Activated naive CD8-positive, alpha-beta T cell treated with anti-CD3 and anti-CD28 coated beads, Interleukin-2, amount 10 ng/mL, durations not matched to agents 7 days and 5 days (primary cell): ENCODE results near the gene CZIB. TPM values are rescaled to one million over a fixed set of nuclear protein-coding genes. Genes with fewer than 3 reads are reported as not detected.
"Not testable (repeated sequence)": the region's sequence is repeated elsewhere in the genome, so short reads cannot be mapped to it uniquely, and the experiment has no call there.

ENCODE experiments used
- ATAC-seq: fragments of 150-1000 bp; cut with Tn5 transposase; one replicate; pipeline ENCODE4 v1.10.0; 2021; ENCODE audit warnings: low read depth, moderate library complexity
- POLR2A ChIA-PET: fragments of 350-600 bp; sonication (Branson Sonifier 250); formaldehyde crosslinking; loops from one replicate; lab custom pipeline; 2021; ENCODE audit warnings: antibody characterized with exemption; lab: Charles Lee
- DNase-seq: peaks from one replicate; pipeline ENCODE4 v3.0.0; 2021
- H3K27ac Mint-ChIP-seq: one replicate; pipeline ENCODE4 v1.8.0; 2022; ENCODE audit warnings: mild to moderate bottlenecking, mixed read lengths
- H3K27me3 Mint-ChIP-seq: one replicate; pipeline ENCODE4 v1.8.0; 2022; ENCODE audit warnings: mild to moderate bottlenecking, moderate library complexity, mixed read lengths
- H3K36me3 Mint-ChIP-seq: one replicate; pipeline ENCODE4 v1.8.0; 2021; ENCODE audit warnings: mild to moderate bottlenecking, mixed read lengths
- H3K4me1 Mint-ChIP-seq: one replicate; pipeline ENCODE4 v1.8.0; 2021; ENCODE audit warnings: mixed read lengths
- H3K4me3 Mint-ChIP-seq: one replicate; pipeline ENCODE4 v1.8.0; 2022; ENCODE audit warnings: mild to moderate bottlenecking, moderate library complexity, mixed read lengths
- H3K9me3 Mint-ChIP-seq: one replicate; pipeline ENCODE4 v1.8.0; 2021; ENCODE audit warnings: mixed read lengths
- total RNA-seq, 2 experiments: library from RNA; stranded (reverse); gene quantifications; one replicate each; pipeline ENCODE4 v1.2.3, GENCODE V29; 2021

Gene CZIB
- total RNA-seq, 2 experiments from 2014 or later: 57.7 to 63.1 TPM

DNA sequence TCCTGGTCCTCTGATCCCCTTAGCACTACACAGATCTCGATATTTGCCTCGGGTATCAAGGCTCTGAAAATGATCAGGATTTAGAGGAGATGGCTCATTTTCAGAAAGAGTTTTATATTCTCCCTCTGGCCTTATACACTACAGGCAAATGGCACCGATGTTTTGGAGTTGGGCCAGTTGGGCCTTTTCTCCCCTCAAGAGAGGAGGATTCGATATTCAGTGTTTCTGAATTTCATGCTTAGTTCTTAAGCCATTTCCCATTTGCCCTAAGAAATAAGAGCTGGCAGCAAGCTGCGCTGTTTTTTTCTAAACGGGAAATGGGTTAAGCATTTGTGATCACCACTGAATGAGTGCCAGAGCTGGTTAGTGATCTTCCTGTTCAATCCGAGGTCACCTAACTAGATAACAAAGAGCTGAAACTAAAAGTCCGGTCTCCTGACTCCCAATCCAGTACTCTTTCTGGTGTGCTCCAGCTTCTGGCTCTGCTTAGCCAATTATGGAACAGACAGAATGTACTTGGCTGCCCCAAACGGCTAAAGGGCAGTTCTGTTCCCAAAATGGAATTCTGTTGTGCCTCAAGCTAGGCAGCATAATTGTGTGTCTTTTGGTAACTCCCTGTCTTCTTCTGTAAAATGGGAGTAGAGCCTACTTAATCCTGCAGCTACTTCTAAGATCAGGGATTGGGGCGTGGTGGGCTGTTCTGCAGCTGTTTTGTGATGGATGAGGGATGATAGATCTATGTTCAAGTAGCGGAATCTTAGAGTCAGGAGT lies 25.0 kb downstream of the CZIB start:
- ATAC-seq: no peak
- Mint-ChIP-seq H3K4me1 (peaks cover 22% of the 10 kb centered on the region), H3K9me3 (no peaks in the 10 kb centered on the region), H3K4me3 (peak overlapping the region; percentile 28), H3K27me3 (no peaks in the 10 kb centered on the region), H3K36me3 (peaks cover 9% of the 10 kb centered on the region), H3K27ac (peak overlapping the region; percentile 69)
- no peak for DNase-seq
- POLR2A ChIA-PET: interaction anchor here (1.4 to 4.3 kb wide), 2 partner anchors 24 to 42 kb away, joined by 3 to 18 read pairs; partner anchors contain the start of gene CZIB

DNA sequence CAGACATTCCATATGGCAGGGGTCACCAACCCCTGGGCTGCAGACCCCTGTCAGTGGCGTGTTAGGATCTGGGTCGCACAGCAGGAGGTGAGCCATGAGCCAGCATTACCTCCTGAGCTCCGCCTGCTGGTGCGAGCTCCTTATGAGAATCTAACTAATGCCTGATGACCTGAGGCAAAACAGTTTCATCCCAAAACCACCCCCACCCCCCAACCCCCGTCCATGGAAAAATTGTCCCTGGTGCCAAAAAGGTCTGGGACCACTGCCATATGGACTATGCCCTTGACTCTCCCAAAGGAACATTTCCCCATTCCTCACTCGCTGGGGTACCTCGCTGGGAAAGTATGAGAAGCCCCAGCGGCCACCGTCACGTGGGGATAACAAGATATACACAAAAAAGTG lies 30.2 kb downstream of the CZIB start:
- POLR2A ChIA-PET: no interaction called here
- H3K36me3 Mint-ChIP-seq: no peaks in the 10 kb centered on the region
- no peak overlapping the region for H3K27ac Mint-ChIP-seq
- ATAC-seq: no peak
- H3K4me3 Mint-ChIP-seq: no peak overlapping the region
- H3K9me3 Mint-ChIP-seq: no peaks in the 10 kb centered on the region
- H3K27me3 Mint-ChIP-seq: peaks cover 13% of the 10 kb centered on the region
- no peak for DNase-seq
- peaks cover 1% of the 10 kb centered on the region for H3K4me1 Mint-ChIP-seq

DNA sequence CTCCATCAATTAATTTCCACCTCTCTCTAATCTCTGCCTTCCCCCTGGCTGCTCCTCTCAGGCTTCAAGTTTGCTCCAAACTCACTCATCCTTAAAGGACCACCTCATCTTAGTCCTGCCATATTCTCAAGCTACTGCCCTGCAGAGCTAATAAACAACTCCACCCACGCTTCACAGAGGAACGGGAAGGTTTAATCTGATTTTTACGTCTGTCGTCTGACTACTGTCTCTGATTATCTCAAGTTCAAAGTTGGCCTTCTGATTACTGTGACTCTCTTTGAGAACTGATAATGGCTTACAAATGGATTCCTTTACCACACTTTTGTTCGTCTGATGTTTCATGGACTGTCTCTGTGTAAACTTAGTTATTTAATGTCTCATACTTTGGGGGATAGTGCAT lies 31.4 kb downstream of the CZIB start:
- Mint-ChIP-seq H3K9me3 (no peaks in the 10 kb centered on the region), H3K4me3 (no peak overlapping the region), H3K36me3 (no peaks in the 10 kb centered on the region), H3K27ac (no peak overlapping the region), H3K4me1 (peaks cover 1% of the 10 kb centered on the region), H3K27me3 (peaks cover 13% of the 10 kb centered on the region)
- ATAC-seq (no peak), DNase-seq (no peak)
- POLR2A ChIA-PET: no interaction called here

DNA sequence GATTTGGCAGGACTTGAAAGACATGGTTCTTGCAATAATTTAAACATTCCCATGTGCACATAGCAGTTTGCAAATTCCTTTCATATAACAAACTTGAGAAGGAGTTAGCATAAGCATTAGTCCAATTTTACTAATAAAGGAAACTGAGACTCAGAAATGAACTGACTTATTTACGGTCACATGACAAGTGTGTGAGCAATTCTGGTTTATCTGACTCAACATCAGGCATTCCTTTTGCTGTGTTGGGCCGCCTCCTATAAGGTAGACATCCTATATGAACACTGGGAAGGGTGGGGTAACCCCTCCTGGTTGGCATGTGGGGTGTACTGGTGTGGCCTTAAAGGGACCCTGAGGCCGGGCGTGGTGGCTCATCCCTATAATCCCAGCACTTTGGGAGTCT lies 32.3 kb downstream of the CZIB start:
- H3K9me3 Mint-ChIP-seq: no peaks in the 10 kb centered on the region
- POLR2A ChIA-PET: no interaction called here
- H3K4me3 Mint-ChIP-seq: no peak overlapping the region
- ATAC-seq (no peak), DNase-seq (no peak)
- H3K27me3 Mint-ChIP-seq: peaks cover 13% of the 10 kb centered on the region
- H3K36me3 Mint-ChIP-seq: no peaks in the 10 kb centered on the region
- H3K27ac Mint-ChIP-seq: no peak overlapping the region
- peaks cover 1% of the 10 kb centered on the region for H3K4me1 Mint-ChIP-seq

DNA sequence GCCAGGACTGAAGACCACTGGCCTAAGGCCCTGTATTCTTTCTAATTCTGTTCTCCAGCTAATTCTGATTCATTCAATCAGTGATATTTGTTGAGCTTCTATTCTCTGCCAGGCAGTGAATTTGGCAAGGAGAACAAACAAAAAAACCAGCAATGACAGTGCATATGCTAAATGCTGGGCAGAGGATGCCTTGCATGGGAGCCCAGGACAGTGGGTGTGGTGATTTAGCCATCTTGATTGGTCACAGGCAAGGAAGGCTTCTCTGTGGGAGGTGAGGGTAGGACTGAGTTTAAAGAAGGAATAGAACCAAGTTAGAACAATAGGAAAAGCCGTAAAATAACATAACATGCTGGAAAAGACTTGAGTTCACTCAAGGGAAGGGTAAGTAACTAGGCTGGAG lies 33.0 kb downstream of the CZIB start:
- ATAC-seq: no peak
- no peaks in the 10 kb centered on the region for H3K9me3 Mint-ChIP-seq
- peaks cover 1% of the 10 kb centered on the region for H3K4me1 Mint-ChIP-seq

DNA sequence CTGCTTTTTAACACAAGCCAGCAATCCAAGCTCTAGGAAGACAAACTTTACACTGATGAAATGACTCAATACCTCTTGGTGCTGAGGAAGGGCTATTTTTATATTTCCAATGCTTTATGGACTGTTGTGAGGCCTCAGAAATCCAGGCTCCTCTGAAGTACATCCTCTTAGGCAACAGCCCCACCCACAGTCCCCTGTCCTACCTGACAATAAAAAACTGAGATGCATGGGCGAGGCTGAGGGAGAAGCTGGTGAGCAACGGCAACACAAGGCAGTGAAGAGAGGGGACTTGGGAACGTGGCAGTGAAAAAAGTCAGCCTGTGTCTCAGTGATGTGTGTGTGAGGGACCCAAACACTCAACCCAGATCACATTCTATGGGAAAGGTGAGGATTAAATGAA lies 33.9 kb downstream of the CZIB start:
- POLR2A ChIA-PET: no interaction called here
- no peak overlapping the region for H3K27ac Mint-ChIP-seq

More for the DNA sequence above, 33.0 kb downstream of the CZIB start:
- POLR2A ChIA-PET: no interaction called here
- Mint-ChIP-seq H3K4me3 (no peak overlapping the region), H3K27me3 (peaks cover 13% of the 10 kb centered on the region), H3K27ac (no peak overlapping the region), H3K36me3 (no peaks in the 10 kb centered on the region)
- DNase-seq: no peak

DNA sequence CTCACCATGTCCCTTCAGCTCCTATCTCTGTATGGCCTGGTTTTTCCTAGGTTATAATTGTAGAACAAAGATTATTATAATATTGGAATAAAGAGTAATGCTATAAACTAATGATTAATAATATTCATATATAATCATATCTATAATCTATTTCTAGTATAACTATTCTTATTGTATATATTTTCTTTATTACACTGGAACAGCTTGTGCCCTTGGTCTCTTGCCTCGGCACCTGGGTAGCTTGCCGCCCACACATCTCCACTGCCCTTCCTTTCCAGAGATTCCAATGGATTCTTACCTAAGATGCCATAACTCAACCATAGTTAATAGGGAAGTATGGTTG lies 34.5 kb downstream of the CZIB start:
- H3K36me3 Mint-ChIP-seq: not testable (repeated sequence)

More for the DNA sequence above, 33.9 kb downstream of the CZIB start:
- Mint-ChIP-seq H3K36me3 (no peaks in the 10 kb centered on the region), H3K9me3 (no peaks in the 10 kb centered on the region), H3K27me3 (peaks cover 13% of the 10 kb centered on the region), H3K4me1 (no peaks in the 10 kb centered on the region), H3K4me3 (no peak overlapping the region)
- ATAC-seq (no peak), DNase-seq (no peak)

DNA sequence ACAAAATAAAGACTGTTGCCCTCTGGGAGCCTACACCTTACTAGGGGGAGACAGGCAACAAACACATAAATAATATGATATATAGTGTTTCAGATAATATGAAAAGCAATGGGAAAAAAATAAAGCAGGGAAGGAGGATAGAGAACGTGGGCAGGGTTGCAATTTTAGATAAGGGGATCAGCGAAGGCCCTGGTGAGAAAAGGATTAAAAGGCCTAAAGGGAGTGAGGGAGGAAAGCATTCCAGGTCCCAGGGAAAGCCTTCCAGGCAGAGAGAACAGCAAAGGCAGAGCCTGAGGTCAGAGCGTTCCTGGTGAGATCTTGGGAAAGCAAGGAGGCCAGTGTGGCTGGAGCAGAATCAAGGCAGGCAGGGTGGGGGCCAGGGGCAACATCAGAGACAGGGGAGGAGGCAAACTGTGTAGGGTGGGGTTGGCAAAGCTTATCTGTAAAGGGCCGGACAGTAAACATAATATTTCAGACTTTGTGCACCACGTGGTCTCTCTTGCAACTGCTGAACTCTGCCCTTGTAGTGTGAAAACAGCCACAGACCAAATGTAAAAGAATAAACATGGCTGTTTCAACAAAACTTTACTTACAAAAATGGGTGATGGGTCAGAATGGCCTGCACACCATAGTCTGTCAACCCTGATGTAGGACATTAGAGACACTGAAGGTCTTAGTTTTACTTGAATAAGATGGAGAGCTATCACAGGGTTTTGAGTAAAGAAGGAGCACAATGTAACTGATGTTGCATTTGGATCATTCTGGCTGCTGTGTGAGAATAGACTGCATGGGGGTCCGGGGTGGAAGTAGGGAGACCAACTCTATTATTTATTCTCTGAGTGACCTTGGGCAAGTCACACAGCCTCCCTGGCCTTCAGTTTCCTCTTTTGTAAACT lies 37.1 kb downstream of the CZIB start:
- no peak for DNase-seq
- no peak overlapping the region for H3K27ac Mint-ChIP-seq
- POLR2A ChIA-PET: interaction anchor here (0.6 kb wide), 1 partner anchor 1099 kb away, joined by 3 read pairs; no protein-coding TSS in a partner anchor
- ATAC-seq: no peak
- no peaks in the 10 kb centered on the region for H3K4me1 Mint-ChIP-seq
- H3K9me3 Mint-ChIP-seq: no peaks in the 10 kb centered on the region
- peaks cover 13% of the 10 kb centered on the region for H3K27me3 Mint-ChIP-seq
- H3K4me3 Mint-ChIP-seq: no peak overlapping the region
- H3K36me3 Mint-ChIP-seq: no peaks in the 10 kb centered on the region

More for the DNA sequence above, 34.5 kb downstream of the CZIB start:
- POLR2A ChIA-PET, ATAC-seq, DNase-seq, H3K27ac Mint-ChIP-seq, H3K4me1 Mint-ChIP-seq, H3K9me3 Mint-ChIP-seq, H3K4me3 Mint-ChIP-seq: not testable (repeated sequence)
- H3K27me3 Mint-ChIP-seq: peaks cover 13% of the 10 kb centered on the region

DNA sequence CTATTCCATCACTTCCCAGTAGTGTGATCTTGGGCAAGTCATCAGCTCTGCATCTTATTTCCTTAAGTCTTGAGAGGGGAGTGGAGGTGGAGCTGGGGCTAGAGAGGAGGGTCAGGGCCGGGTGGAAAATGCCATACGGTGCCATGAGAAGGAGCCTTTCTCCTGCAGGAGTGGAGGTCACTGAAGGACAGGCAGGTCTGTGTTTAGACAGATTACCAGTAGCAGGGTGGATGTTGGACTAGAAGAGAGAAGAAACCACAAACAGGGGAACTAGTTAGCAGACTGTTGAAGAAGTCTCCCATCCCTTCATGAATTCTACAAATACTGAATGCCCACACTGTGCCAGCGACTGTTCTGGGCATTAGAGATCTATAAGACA lies 37.7 kb downstream of the CZIB start:
- POLR2A ChIA-PET: no interaction called here
- Mint-ChIP-seq H3K9me3 (no peaks in the 10 kb centered on the region), H3K4me3 (no peak overlapping the region)

DNA sequence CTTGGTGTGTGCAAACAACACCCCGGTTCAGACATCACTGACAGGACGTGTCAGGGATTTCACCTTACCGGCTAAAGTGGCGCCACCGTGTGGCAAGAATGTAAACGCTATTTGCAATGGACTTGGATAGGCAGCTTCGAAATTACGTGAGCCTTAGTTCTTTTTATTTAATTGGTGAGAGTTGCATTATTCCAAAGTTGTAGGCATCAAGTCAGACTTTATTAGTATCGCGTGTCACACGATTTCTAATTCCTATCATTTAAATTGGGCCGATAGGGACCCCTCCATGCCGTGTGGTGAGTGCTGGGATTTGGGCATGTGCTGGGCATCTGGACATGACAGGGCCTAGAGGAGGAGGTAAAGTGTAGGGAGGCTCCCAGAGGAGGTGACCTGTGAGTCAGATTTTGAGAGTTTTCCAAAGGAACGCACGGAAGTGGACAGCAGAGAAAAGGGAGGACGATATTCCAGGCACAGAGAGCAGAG lies 38.3 kb downstream of the CZIB start:
- ATAC-seq (peak; percentile 81), DNase-seq (peak; percentile 84)
- Mint-ChIP-seq H3K27ac (no peak overlapping the region), H3K36me3 (no peaks in the 10 kb centered on the region), H3K4me1 (no peaks in the 10 kb centered on the region), H3K27me3 (peaks cover 10% of the 10 kb centered on the region), H3K4me3 (no peak overlapping the region), H3K9me3 (no peaks in the 10 kb centered on the region)
- POLR2A ChIA-PET: interaction anchor here (0.8 kb wide), 1 partner anchor 264 kb away, joined by 4 read pairs; no protein-coding TSS in a partner anchor

More for the DNA sequence above, 37.7 kb downstream of the CZIB start:
- DNase-seq (no peak), ATAC-seq (no peak)
- Mint-ChIP-seq H3K27me3 (peaks cover 13% of the 10 kb centered on the region), H3K4me1 (no peaks in the 10 kb centered on the region), H3K36me3 (no peaks in the 10 kb centered on the region), H3K27ac (no peak overlapping the region)

DNA sequence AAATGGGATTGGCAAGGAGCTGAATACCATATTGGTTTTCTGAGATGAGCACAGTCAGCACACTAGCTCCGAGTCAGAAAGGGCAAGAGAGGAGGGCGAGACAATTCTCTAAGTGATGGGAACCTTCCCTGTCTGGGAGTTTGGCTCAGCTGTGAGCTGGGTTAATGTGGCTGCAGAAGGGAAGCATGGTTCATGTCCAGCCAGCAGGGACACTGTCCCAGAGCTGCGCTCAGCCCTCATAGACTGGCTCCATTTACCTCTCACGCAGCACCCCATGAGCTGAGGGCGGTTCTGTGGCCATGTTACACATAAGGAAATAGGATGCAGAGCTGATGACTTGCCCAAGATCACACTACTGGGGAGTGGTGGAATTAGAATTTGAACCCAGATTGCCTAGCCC lies 39.5 kb downstream of the CZIB start:
- Mint-ChIP-seq H3K36me3 (no peaks in the 10 kb centered on the region), H3K4me1 (no peaks in the 10 kb centered on the region), H3K4me3 (no peak overlapping the region), H3K27me3 (peaks cover 6% of the 10 kb centered on the region), H3K9me3 (no peaks in the 10 kb centered on the region), H3K27ac (no peak overlapping the region)
- POLR2A ChIA-PET: interaction anchor here (0.6 kb wide), 1 partner anchor 379 kb away, joined by 3 read pairs; no protein-coding TSS in a partner anchor
- DNase-seq: no peak
- no peak for ATAC-seq

DNA sequence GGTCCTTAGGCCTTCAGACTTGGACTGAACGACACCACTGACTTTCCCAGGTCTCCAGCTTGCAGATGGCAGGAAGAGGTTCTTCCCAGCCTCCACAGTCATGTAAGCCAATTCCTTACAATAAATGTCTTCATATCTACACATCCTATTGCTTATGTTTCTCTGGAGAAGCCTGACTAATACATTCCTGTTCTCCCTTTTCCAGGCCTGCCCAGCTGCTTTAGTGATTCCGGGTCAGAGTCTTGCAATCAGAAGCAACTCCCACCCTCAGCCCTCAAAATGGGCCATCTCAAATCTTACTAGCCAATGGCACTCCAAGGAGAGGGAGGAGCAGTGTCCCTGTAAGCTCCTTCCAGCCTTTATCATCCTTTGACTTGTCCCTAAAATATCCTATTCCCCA lies 40.2 kb downstream of the CZIB start:
- DNase-seq: no peak
- no peak for ATAC-seq
- Mint-ChIP-seq H3K4me3 (no peak overlapping the region), H3K9me3 (no peaks in the 10 kb centered on the region), H3K4me1 (no peaks in the 10 kb centered on the region), H3K27ac (no peak overlapping the region), H3K36me3 (no peaks in the 10 kb centered on the region), H3K27me3 (peaks cover 11% of the 10 kb centered on the region)
- POLR2A ChIA-PET: interaction anchor here (0.6 kb wide), 1 partner anchor 378 kb away, joined by 3 read pairs; no protein-coding TSS in a partner anchor

DNA sequence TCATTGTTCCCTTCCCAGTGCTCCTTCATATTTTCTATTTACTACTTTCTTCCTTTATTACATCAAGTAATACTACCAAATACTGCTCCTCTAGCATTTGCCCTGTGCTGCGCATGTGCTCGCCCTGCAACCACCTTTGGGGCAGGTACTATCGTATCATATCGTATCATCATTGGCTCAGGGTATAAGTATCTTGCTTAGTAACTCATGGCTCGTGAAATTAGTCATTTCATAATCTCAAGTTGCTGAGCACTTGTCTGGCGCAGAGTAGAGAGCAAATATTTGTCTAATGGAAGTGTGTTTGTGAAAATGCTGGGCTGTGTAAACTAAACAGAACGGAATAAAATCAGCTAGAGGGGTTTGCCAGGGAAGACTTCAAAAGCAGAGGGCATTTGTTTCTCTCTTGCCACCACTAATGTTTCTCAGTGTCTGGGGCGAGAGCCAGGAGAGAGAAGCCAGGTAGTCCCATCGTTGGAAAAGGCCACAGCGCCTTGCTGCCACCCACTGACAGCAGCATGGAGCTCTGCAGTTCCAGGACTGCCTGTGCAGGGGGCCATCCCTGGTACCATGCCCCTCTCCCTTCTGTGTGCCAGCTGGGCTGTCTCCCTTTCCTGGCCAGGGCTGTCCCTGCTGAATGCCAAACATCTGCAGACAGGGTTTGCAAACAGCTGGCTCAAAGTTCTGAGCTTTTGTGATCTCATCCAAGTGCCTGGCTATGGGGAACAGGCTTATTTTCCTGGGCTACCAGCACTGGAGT lies 43.8 kb downstream of the CZIB start:
- Mint-ChIP-seq H3K4me3 (no peak overlapping the region), H3K27me3 (peaks cover 19% of the 10 kb centered on the region), H3K9me3 (no peaks in the 10 kb centered on the region), H3K4me1 (peaks cover 3% of the 10 kb centered on the region), H3K36me3 (no peaks in the 10 kb centered on the region), H3K27ac (no peak overlapping the region)
- ATAC-seq (no peak), DNase-seq (no peak)
- POLR2A ChIA-PET: no interaction called here
